Measurements from ENCODE around the gene HOXA1.

Gene HOXA1

DNA sequence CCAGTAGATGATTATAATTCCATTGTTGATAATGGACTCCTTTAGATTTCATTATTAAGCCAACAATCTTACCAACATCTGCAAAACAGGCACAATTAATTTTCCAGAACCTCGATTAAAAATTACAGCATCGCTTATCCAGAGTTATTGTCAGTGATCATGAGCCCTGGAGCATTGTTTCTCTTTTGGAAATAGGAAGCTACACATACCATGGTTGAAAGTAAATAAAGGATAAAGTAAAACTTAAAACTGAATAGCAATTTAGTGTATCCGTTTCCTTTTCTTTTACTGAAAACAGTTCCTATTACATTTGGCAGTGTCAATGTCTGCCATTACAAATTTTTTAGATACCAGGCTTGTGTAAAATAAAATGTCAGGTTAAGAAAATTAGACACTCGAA, 16.6 kb upstream of the HOXA1 start:
- H3K27ac ChIP-seq (ENCODE audit: low read depth, low read length), result peak overlapping the region; percentile 94
- peak overlapping the region in 1 of 5 donors; percentile 67 for H3K4me3 ChIP-seq (ENCODE audit: low read depth in 1 of 5, low read length in 5 of 5)
- peaks cover 16 to 88% (median 82%) of the 10 kb centered on the region in 5 donors for H3K4me1 ChIP-seq (ENCODE audit: control insufficient read depth in 5 of 5, insufficient read depth in 5 of 5, low read length in 5 of 5)

DNA sequence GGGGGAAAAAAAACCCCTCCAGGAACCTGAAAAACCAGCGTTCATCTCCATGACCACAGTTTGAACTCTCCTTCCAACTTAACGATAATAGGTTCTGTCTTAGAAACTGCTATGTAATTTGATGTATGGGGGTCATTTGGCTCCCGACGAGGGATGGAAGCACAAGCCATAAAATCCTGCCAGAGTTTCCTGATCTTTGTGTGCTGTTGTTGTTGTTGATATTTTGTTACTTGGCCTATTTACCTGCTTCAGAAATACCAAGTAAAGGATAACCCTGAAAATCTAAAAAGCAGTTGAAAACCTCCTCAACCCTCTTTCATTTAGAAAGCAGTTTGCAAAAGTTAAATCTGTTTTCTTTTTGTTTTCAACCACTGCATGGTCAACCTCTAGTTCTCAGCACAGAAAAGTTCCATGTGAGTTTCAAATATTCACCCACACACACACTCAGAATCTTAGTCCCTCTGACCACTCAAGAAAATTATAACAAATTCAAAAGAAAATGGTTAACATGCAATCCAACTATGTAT, 16.0 kb upstream of the HOXA1 start:
- H3K9me3 ChIP-seq (ENCODE audit: control insufficient read depth in 5 of 5, low read length in 5 of 5), result no peaks in the 10 kb centered on the region
- peak overlapping the region in 3 of 5 donors; percentile 29 to 81 (median 59) for H3K9ac ChIP-seq (ENCODE audit: low read length in 5 of 5)
- peak overlapping the region in 2 of 5 donors; percentile 25 to 67 for H3K4me3 ChIP-seq (ENCODE audit: low read depth in 1 of 5, low read length in 5 of 5)
- peak overlapping the region; percentile 94 for H3K27ac ChIP-seq (ENCODE audit: low read depth, low read length)
- H3K27me3 ChIP-seq (ENCODE audit: control insufficient read depth in 5 of 5, insufficient read depth in 4 of 5, low read length in 5 of 5), result no peaks in the 10 kb centered on the region
- peaks cover 0 to 6% (median 3%) of the 10 kb centered on the region in 5 donors for H3K36me3 ChIP-seq (ENCODE audit: control insufficient read depth in 5 of 5, insufficient read depth in 5 of 5, low read length in 5 of 5)
- H3K4me1 ChIP-seq (ENCODE audit: control insufficient read depth in 5 of 5, insufficient read depth in 5 of 5, low read length in 5 of 5), result peaks cover 16 to 88% (median 80%) of the 10 kb centered on the region in 5 donors

More for the DNA sequence above, 16.6 kb upstream of the HOXA1 start:
- H3K9ac ChIP-seq (ENCODE audit: low read length in 5 of 5), result no peak overlapping the region
- peaks cover 0 to 6% (median 3%) of the 10 kb centered on the region in 5 donors for H3K36me3 ChIP-seq (ENCODE audit: control insufficient read depth in 5 of 5, insufficient read depth in 5 of 5, low read length in 5 of 5)
- H3K27me3 ChIP-seq (ENCODE audit: control insufficient read depth in 5 of 5, insufficient read depth in 4 of 5, low read length in 5 of 5), result no peaks in the 10 kb centered on the region
- H3K9me3 ChIP-seq (ENCODE audit: control insufficient read depth in 5 of 5, low read length in 5 of 5), result no peaks in the 10 kb centered on the region

DNA sequence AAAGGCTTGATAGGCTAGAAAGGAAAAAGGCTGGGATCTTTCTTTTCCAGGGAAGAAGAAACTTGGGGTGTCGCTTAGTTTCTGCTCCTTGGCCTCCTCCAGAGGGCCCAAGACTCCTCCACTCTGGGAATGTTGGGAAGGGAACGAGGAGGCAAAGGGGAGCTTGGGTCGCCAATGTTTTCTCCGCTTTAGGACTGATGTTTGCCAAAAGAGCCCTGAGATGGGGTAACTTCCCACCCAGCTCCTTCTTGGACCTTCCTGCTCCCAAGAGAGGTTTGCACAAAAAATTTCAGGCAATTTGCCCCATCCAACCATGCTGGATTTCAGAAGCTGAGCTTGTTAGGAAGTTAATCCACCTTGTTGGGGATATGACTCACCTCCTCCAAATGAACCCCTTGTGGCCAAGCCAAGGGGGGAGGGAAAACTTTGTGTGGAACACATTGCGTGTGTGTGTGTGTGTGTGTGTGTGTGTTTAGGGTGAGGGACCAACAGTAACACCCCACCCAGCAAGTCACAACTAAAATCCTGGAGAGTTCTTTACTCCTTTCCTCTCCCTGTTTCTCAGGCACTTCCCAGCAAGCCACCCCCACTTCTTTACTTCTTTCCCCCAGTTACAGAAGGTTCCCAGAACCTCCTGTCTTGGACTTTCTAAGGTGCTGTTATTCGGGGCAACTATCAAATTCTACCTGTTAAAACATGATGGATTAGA, 15.4 kb upstream of the HOXA1 start:
- Histone ChIP-seq H3K9ac (ENCODE audit: low read length in 5 of 5) (peak overlapping the region; percentile 20 to 81 (median 30)), H3K4me1 (ENCODE audit: control insufficient read depth in 5 of 5, insufficient read depth in 5 of 5, low read length in 5 of 5) (peaks cover 16 to 89% (median 84%) of the 10 kb centered on the region in 5 donors), H3K27ac (ENCODE audit: low read depth, low read length) (peak overlapping the region; percentile 94), H3K9me3 (ENCODE audit: control insufficient read depth in 5 of 5, low read length in 5 of 5) (no peaks in the 10 kb centered on the region), H3K4me3 (ENCODE audit: low read depth in 1 of 5, low read length in 5 of 5) (peak overlapping the region in 4 of 5 donors; percentile 21 to 41 (median 24)), H3K27me3 (ENCODE audit: control insufficient read depth in 5 of 5, insufficient read depth in 4 of 5, low read length in 5 of 5) (no peaks in the 10 kb centered on the region), H3K36me3 (ENCODE audit: control insufficient read depth in 5 of 5, insufficient read depth in 5 of 5, low read length in 5 of 5) (peaks cover 0 to 6% (median 3%) of the 10 kb centered on the region in 5 donors)

DNA sequence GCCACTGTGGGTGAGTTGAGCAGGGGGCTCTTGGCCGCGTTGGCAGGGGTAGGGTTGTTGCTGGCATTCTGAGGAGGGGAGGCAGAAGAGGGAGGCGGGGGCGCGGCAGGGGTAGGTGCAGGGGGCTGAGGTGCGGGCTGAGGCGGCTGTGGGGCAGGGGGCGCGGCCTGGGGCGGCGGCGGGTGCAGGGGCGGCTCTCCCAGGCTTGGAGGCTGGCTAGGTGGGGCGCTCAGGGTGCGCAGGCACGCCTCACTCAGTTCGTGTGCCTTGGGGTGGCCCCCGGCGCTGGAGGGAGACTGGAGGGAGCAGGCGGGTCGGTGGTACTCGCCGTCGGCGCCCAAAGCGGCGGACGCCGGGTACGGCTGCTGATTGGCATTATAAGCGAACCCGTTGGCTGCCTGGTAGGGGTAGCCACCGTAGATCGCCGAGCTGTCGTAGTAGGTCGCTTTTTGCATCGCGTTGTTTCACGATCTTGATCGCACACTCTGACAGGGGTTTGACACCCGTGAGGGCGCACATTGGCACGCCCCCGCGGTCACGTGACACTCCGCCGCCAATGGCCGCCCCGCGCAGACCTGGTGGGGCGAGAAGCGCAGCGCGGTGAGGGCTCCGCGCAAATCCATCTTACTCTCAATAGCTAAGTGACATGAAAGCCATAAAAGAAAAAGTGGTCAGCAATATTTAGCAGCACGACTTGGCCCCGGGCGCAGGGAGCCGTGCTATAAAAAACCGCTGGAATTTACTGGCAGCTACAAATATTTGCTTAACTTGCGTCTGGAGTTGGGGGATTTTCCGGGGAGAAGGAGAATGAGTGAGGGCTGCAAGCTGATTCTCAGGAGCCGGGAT, 14.6 kb upstream of the HOXA1 start:
- Histone ChIP-seq H3K9ac (ENCODE audit: low read length in 5 of 5) (peak overlapping the region in 3 of 5 donors; percentile 29 to 59 (median 49)), H3K4me3 (ENCODE audit: low read depth in 1 of 5, low read length in 5 of 5) (peak overlapping the region in 3 of 5 donors; percentile 21 to 41 (median 39)), H3K27ac (ENCODE audit: low read depth, low read length) (peak overlapping the region; percentile 94), H3K27me3 (ENCODE audit: control insufficient read depth in 5 of 5, insufficient read depth in 4 of 5, low read length in 5 of 5) (no peaks in the 10 kb centered on the region), H3K9me3 (ENCODE audit: control insufficient read depth in 5 of 5, low read length in 5 of 5) (no peaks in the 10 kb centered on the region), H3K4me1 (ENCODE audit: control insufficient read depth in 5 of 5, insufficient read depth in 5 of 5, low read length in 5 of 5) (peaks cover 16 to 88% (median 85%) of the 10 kb centered on the region in 5 donors), H3K36me3 (ENCODE audit: control insufficient read depth in 5 of 5, insufficient read depth in 5 of 5, low read length in 5 of 5) (peaks cover 0 to 6% (median 3%) of the 10 kb centered on the region in 5 donors)

DNA sequence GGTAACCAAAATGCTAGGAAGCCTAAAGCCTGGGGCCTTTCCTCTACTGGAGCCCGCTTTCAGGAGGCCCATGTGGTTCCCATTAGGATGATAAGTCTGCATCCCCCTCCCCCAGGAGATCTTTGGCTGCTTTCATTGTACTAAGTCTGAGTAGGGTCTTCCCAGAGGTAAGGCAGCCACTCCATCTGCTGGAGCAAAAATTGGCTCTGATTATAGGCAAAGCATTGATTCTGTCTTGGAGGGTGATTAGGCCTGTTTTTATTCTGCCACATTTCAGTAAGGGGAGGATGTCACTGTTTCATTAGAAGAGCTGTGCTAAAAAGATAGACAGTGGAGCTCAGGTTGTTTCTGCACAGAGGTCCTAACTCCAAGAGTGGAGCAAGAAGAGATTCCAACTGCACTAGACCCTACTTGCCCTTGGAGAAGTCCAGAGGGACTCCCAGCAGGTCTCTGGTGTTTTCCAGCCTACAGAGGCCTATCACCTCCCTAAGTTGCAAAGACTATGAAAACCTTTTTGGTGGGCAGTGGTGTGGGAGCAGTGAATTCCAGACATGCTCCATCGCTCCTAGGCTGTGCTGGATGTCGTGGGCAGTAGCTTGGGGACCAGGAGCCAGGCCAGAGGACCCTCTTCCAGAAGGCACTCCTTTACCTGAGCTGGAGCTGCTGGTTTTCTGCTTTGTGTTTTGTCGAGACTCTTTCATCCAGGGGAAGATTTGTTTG, 13.8 kb upstream of the HOXA1 start:
- peaks cover 0 to 6% (median 3%) of the 10 kb centered on the region in 5 donors for H3K36me3 ChIP-seq (ENCODE audit: control insufficient read depth in 5 of 5, insufficient read depth in 5 of 5, low read length in 5 of 5)
- no peak overlapping the region for H3K4me3 ChIP-seq (ENCODE audit: low read depth in 1 of 5, low read length in 5 of 5)
- no peaks in the 10 kb centered on the region for H3K9me3 ChIP-seq (ENCODE audit: control insufficient read depth in 5 of 5, low read length in 5 of 5)
- no peaks in the 10 kb centered on the region for H3K27me3 ChIP-seq (ENCODE audit: control insufficient read depth in 5 of 5, insufficient read depth in 4 of 5, low read length in 5 of 5)
- H3K27ac ChIP-seq (ENCODE audit: low read depth, low read length), result peak overlapping the region; percentile 94
- peaks cover 16 to 84% (median 81%) of the 10 kb centered on the region in 5 donors for H3K4me1 ChIP-seq (ENCODE audit: control insufficient read depth in 5 of 5, insufficient read depth in 5 of 5, low read length in 5 of 5)
- peak overlapping the region in 2 of 5 donors; percentile 16 to 35 for H3K9ac ChIP-seq (ENCODE audit: low read length in 5 of 5)

DNA sequence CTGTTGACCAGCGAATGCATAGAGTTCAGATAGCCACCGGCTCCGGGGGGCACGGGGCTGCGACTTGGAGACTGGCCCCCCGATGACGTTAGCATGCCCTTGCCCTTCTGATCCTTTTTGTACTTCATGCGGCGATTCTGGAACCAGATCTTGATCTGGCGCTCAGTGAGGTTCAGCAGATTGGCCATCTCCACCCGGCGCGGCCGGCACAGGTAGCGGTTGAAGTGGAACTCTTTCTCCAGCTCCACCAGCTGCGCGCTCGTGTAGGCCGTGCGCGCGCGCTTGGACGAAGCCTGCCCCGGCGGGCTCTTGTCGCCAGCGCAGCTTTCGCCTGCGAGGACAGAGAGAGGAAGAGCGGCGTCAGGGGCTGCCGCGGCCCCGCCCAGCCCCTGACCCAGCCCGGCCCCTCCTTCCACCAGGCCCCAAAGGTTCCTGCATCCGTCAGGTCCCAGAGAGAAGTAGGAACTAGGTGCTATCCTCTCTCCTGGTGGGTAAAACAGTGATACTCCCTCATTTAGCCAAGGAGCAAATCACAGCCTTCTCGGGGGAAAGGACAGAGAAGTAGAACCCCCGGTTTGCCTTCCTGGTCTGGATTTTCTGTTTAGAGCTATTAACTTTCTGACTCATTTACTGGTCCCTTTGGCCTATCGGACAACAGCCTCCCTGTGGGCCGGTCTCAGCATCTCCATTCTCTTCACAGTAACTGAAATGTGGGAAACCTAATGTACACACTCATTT, 12.8 kb upstream of the HOXA1 start:
- Histone ChIP-seq H3K9me3 (ENCODE audit: control insufficient read depth in 5 of 5, low read length in 5 of 5) (no peaks in the 10 kb centered on the region), H3K4me1 (ENCODE audit: control insufficient read depth in 5 of 5, insufficient read depth in 5 of 5, low read length in 5 of 5) (peaks cover 14 to 87% (median 82%) of the 10 kb centered on the region in 5 donors), H3K36me3 (ENCODE audit: control insufficient read depth in 5 of 5, insufficient read depth in 5 of 5, low read length in 5 of 5) (peaks cover 0 to 6% (median 3%) of the 10 kb centered on the region in 5 donors), H3K27ac (ENCODE audit: low read depth, low read length) (peak overlapping the region; percentile 92), H3K4me3 (ENCODE audit: low read depth in 1 of 5, low read length in 5 of 5) (peak overlapping the region in 3 of 5 donors; percentile 47 to 55 (median 50)), H3K9ac (ENCODE audit: low read length in 5 of 5) (peak overlapping the region in 3 of 5 donors; percentile 21 to 56 (median 35)), H3K27me3 (ENCODE audit: control insufficient read depth in 5 of 5, insufficient read depth in 4 of 5, low read length in 5 of 5) (no peaks in the 10 kb centered on the region)

DNA sequence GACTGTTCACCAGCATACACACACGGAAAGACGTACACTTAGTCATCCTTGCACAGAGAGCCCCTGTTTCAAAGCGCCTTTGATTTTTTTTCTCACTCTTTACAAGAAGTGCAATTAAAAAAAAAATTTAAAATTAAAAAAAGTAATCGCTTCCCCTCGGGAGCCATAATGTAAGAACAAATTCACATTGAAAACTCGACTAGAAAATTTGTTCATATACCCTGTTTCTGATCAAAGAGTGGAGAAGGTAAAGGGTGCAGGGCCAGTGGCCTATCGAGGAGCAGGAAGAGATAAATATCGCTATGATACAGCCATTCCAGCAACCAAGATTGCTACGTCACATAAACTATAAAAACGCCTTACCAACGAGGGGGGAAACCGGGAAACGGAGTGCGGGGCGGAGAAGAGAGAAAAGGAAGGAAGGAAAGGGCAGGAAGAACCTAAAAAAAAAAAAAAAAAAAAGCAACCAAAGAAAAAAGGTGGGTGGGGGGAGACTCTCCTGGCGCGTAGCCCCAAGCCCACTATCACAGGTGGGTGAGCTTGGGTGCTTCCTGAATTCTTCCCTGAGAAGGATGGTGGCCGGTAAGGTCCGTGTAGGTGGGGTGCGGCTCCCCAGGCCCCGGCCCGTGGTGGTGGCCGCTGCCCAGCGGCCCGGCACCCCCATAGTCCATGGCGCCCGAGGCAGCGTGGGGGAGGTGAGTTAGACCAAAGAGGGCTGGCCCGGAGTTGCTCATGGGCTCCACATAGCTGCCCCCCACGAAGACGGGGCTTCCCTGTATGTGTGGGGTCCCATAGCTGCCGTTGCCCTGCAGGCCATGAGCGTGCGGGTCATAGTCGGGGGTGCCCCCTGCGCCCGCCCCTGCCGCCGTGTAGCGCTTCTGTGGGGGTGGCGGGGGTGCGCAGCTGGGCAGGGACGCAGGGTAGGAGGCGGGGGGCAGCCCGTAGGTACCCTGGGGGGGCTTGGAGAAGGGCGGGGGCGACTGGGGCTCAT, 11.9 kb upstream of the HOXA1 start:
- H3K4me1 ChIP-seq (ENCODE audit: control insufficient read depth in 5 of 5, insufficient read depth in 5 of 5, low read length in 5 of 5), result peaks cover 12 to 89% (median 82%) of the 10 kb centered on the region in 5 donors

DNA sequence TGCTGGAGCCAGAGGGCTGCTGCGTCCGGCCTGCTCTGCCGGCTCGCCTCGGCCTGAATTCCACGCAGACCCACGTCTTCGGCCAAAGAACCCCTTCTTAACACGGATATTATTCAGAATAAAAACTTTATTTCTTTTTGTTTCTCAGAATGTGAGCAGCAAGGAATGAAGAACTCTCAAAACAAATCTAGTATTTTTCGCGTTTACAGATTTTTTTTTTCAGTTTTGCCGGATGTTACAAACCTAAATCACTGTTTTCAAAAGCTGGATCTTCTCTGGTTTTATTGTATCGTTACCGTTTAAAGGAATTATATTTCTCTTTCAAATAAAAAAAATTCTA, 11.1 kb upstream of the HOXA1 start:
- peak overlapping the region; percentile 92 for H3K27ac ChIP-seq (ENCODE audit: low read depth, low read length)
- peak overlapping the region in 4 of 5 donors; percentile 42 to 60 (median 57) for H3K4me3 ChIP-seq (ENCODE audit: low read depth in 1 of 5, low read length in 5 of 5)
- H3K27me3 ChIP-seq (ENCODE audit: control insufficient read depth in 5 of 5, insufficient read depth in 4 of 5, low read length in 5 of 5), result no peaks in the 10 kb centered on the region
- peaks cover 0 to 6% (median 3%) of the 10 kb centered on the region in 5 donors for H3K36me3 ChIP-seq (ENCODE audit: control insufficient read depth in 5 of 5, insufficient read depth in 5 of 5, low read length in 5 of 5)
- H3K9ac ChIP-seq (ENCODE audit: low read length in 5 of 5), result peak overlapping the region in 4 of 5 donors; percentile 11 to 43 (median 28)
- H3K9me3 ChIP-seq (ENCODE audit: control insufficient read depth in 5 of 5, low read length in 5 of 5), result no peaks in the 10 kb centered on the region
- H3K4me1 ChIP-seq (ENCODE audit: control insufficient read depth in 5 of 5, insufficient read depth in 5 of 5, low read length in 5 of 5), result peaks cover 9 to 89% (median 76%) of the 10 kb centered on the region in 5 donors

More for the DNA sequence above, 11.9 kb upstream of the HOXA1 start:
- Histone ChIP-seq H3K9ac (ENCODE audit: low read length in 5 of 5) (peak overlapping the region in 1 of 5 donors; percentile 59), H3K27ac (ENCODE audit: low read depth, low read length) (peak overlapping the region; percentile 92), H3K4me3 (ENCODE audit: low read depth in 1 of 5, low read length in 5 of 5) (peak overlapping the region in 3 of 5 donors; percentile 50 to 60 (median 55)), H3K36me3 (ENCODE audit: control insufficient read depth in 5 of 5, insufficient read depth in 5 of 5, low read length in 5 of 5) (peaks cover 0 to 6% (median 3%) of the 10 kb centered on the region in 5 donors), H3K9me3 (ENCODE audit: control insufficient read depth in 5 of 5, low read length in 5 of 5) (no peaks in the 10 kb centered on the region), H3K27me3 (ENCODE audit: control insufficient read depth in 5 of 5, insufficient read depth in 4 of 5, low read length in 5 of 5) (no peaks in the 10 kb centered on the region)
